Liver (tissue), 9 donors: ENCODE measurements around the gene CMC2. TPM values are rescaled to one million over a fixed set of nuclear protein-coding genes. Genes with fewer than 3 reads are reported as not detected.

ENCODE experiments used
- DNase-seq: peaks from one replicate; pipeline ENCODE4 v3.0.0-alpha.2; 2017; ENCODE audit warnings: low spot score
- H3K27ac ChIP-seq, 2 donors: one replicate each; pipeline ENCODE4 v1.7.0; 2013; ENCODE audit warnings: inconsistent platforms in 2 of 2, low read length in 2 of 2, control low read depth in 1 of 2, low read depth in 1 of 2, mild to moderate bottlenecking in 1 of 2
- H3K27me3 ChIP-seq, 4 donors: one replicate each; pipeline versions ENCODE4 v1.6.1 to v1.7.0; 2013; ENCODE audit warnings: low read length in 3 of 4, inconsistent platforms in 1 of 4, mild to moderate bottlenecking in 1 of 4, moderate library complexity in 1 of 4; ENCODE audit not compliant: control insufficient read depth in 4 of 4, insufficient read depth in 4 of 4
- H3K36me3 ChIP-seq, 4 donors: one replicate each; pipeline versions ENCODE4 v1.6.1 to v1.7.0; 2013; ENCODE audit warnings: low read length in 3 of 4, mild to moderate bottlenecking in 3 of 4, low read depth in 1 of 4, moderate library complexity in 1 of 4; ENCODE audit not compliant: control insufficient read depth in 4 of 4, insufficient read depth in 3 of 4
- H3K4me1 ChIP-seq, 4 donors: one replicate each; pipeline versions ENCODE4 v1.6.1 to v1.7.0; 2013; ENCODE audit warnings: low read length in 3 of 4, mild to moderate bottlenecking in 3 of 4, moderate library complexity in 1 of 4; ENCODE audit not compliant: control insufficient read depth in 4 of 4, insufficient read depth in 4 of 4
- H3K4me3 ChIP-seq, 3 donors: one replicate each; pipeline versions ENCODE4 v1.6.1 to v1.7.0; 2013; ENCODE audit warnings: low read length in 3 of 3, control low read depth in 1 of 3, low read depth in 1 of 3, mild to moderate bottlenecking in 1 of 3
- H3K9ac ChIP-seq, 2 donors: one replicate each; pipeline ENCODE4 v1.7.0; 2013; ENCODE audit warnings: low read length in 2 of 2, mild to moderate bottlenecking in 2 of 2, moderate library complexity in 2 of 2, control low read depth in 1 of 2, low read depth in 1 of 2
- H3K9me3 ChIP-seq, 4 donors: one replicate each; pipeline versions ENCODE4 v1.6.1 to v1.7.0; 2013; ENCODE audit warnings: low read length in 3 of 4; ENCODE audit not compliant: control insufficient read depth in 4 of 4
- EGR1 ChIP-seq, 2 donors: IDR thresholded peaks; 2 replicates each; pipeline ENCODE4 v1.6.1; 2016 to 2018; ENCODE audit warnings: antibody characterized with exemption in 2 of 2, low read depth in 2 of 2
- FOXA1 ChIP-seq: IDR thresholded peaks from 2 replicates; pipeline ENCODE4 v1.6.1; 2016; ENCODE audit warnings: antibody characterized with exemption
- FOXA2 ChIP-seq: IDR thresholded peaks from 2 replicates; pipeline ENCODE4 v1.6.1; 2016; ENCODE audit warnings: antibody characterized with exemption
- GABPA ChIP-seq, 2 donors: IDR thresholded peaks in 1 of 2; conservative IDR thresholded peaks in 1 of 2; 2 replicates each; pipeline ENCODE4 v1.6.1; 2016; ENCODE audit warnings: antibody characterized with exemption in 2 of 2, mild to moderate bottlenecking in 1 of 2, moderate library complexity in 1 of 2
- HNF4A ChIP-seq, 2 donors: conservative IDR thresholded peaks; 2 replicates each; pipeline ENCODE4 v1.6.1; 2016; ENCODE audit warnings: antibody characterized with exemption in 2 of 2, mild to moderate bottlenecking in 2 of 2
- HNF4G ChIP-seq: IDR thresholded peaks from 2 replicates; pipeline ENCODE4 v1.6.1; 2016; ENCODE audit warnings: antibody characterized with exemption
- JUND ChIP-seq, 2 donors: IDR thresholded peaks; 2 replicates each; pipeline ENCODE4 v1.6.1; 2016; ENCODE audit warnings: antibody characterized with exemption in 2 of 2
- NR2F2 ChIP-seq: IDR thresholded peaks from 2 replicates; pipeline ENCODE4 v1.6.1; 2016; ENCODE audit warnings: antibody characterized with exemption
- RAD21 ChIP-seq, 2 donors: IDR thresholded peaks; 2 replicates each; pipeline ENCODE4 v1.6.1; 2016; ENCODE audit warnings: antibody characterized with exemption in 2 of 2, mild to moderate bottlenecking in 2 of 2
- RXRA ChIP-seq, 2 donors: IDR thresholded peaks; 2 replicates each; pipeline ENCODE4 v1.6.1; 2017 to 2018; ENCODE audit warnings: antibody characterized with exemption in 2 of 2, mild to moderate bottlenecking in 1 of 2
- SP1 ChIP-seq: IDR thresholded peaks from 2 replicates; pipeline ENCODE4 v1.6.1; 2018; ENCODE audit warnings: antibody characterized with exemption, mild to moderate bottlenecking
- TAF1 ChIP-seq: conservative IDR thresholded peaks from 2 replicates; pipeline ENCODE4 v1.6.1; 2016; ENCODE audit warnings: antibody characterized with exemption, mild to moderate bottlenecking
- YY1 ChIP-seq: IDR thresholded peaks from 2 replicates; pipeline ENCODE4 v1.6.1; 2016; ENCODE audit warnings: antibody characterized with exemption, mild to moderate bottlenecking
- WGBS: extraction: QIAGEN DNeasy Blood & Tissue Kit; methylation state at CpG from one replicate; pipeline ENCODE4 v1.1.7; 2013; 5-methylcytosine and 5-hydroxymethylcytosine counted together
- polyA plus RNA-seq, 2 donors: library from polyadenylated mRNA; stranded (reverse) in 1 of 2; unstranded in 1 of 2; fragments of 200-250 nt in 1 of 2; fragments of >200 nt in 1 of 2; fragmentation: Nextera tagmentation in 1 of 2; extraction: Ambion mirVana in 1 of 2; gene quantifications; one replicate each; pipeline versions ENCODE4 v1.2.1 to v1.2.3, GENCODE V29; 2013 to 2015
- total RNA-seq, 2 donors: library from RNA; depleted of rRNA; stranded (reverse); fragments of >200 nt; gene quantifications; one replicate each; pipeline ENCODE4 v1.2.3, GENCODE V29; 2014
- TF ChIP-seq, protein P1 (sequence below): IDR thresholded peaks from 2 replicates; pipeline ENCODE4 v1.6.1; 2016; ENCODE audit warnings: antibody characterized with exemption
- TF ChIP-seq, protein P2 (sequence below): fragments of 150-350 bp; IDR thresholded peaks from 2 replicates; pipeline ENCODE4 v1.5.1; 2017; ENCODE audit warnings: improper control_type of control experiment, low read depth, low read length; ENCODE audit not compliant: missing input control
- TF ChIP-seq, protein P3 (sequence below): IDR thresholded peaks from 2 replicates; pipeline ENCODE4 v1.6.1; 2016; ENCODE audit warnings: antibody characterized with exemption
- TF ChIP-seq, protein P4 (sequence below): IDR thresholded peaks from 2 replicates; pipeline ENCODE4 v1.6.1; 2016; ENCODE audit warnings: antibody characterized with exemption
- TF ChIP-seq, protein P5 (sequence below): IDR thresholded peaks from 2 replicates; pipeline ENCODE4 v1.6.1; 2016; ENCODE audit warnings: antibody characterized with exemption, mild to moderate bottlenecking
- donor health status: healthy.
- donor health status: healthy.
- donor health status: healthy.
- donor health status: healthy.
- donor health status: healthy.

CMC2 gene
- total and polyA plus RNA-seq, 4 donors = 26.2 to 98.4 (median 42.5) TPM

DNA sequence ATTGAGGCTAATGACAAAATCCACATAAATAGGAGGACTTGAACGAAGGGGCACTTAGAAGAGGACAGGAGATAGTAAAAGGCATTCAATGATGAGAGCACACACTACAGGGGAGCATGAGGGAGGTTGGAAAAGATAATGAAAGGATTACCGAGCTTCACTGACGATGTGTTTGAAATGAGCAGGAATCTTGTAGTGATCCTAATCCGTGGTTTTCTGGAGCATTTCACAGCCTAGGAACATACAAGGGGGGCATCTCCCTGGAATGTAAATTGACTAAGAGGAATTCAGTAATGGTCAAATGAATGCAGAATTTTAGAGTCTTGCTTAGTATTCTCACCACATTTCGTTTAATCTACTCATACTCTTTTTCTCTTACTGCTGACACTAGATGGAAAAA is 34.2 kb upstream of the CMC2 start:
- Histone ChIP-seq H3K9me3 (no peaks in the 10 kb centered on the region), H3K9ac (no peak overlapping the region), H3K27ac (no peak overlapping the region), H3K4me3 (no peak overlapping the region), H3K36me3 (peaks cover 5 to 43% (median 36%) of the 10 kb centered on the region in 4 donors), H3K4me1 (peaks cover 8 to 12% (median 10%) of the 10 kb centered on the region in 4 donors), H3K27me3 (no peaks in the 10 kb centered on the region)
- WGBS = 96% methylated on average over 5 of the region's 5 CpGs
- no peak for DNase-seq
- TF ChIP-seq YY1 = no peak
- no peak for TF ChIP-seq NR2F2
- TF ChIP-seq GABPA (IDR thresholded peaks at IDR 0.05 in 1 of 2, conservative IDR thresholded peaks at IDR 0.05 in 1 of 2) = no peak
- TF ChIP-seq, protein P1, sequence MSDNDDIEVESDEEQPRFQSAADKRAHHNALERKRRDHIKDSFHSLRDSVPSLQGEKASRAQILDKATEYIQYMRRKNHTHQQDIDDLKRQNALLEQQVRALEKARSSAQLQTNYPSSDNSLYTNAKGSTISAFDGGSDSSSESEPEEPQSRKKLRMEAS = no peak
- TF ChIP-seq EGR1 (IDR thresholded peaks at IDR 0.05; ENCODE audit: low read depth in 2 of 2) = no peak
- TF ChIP-seq, protein P2, sequence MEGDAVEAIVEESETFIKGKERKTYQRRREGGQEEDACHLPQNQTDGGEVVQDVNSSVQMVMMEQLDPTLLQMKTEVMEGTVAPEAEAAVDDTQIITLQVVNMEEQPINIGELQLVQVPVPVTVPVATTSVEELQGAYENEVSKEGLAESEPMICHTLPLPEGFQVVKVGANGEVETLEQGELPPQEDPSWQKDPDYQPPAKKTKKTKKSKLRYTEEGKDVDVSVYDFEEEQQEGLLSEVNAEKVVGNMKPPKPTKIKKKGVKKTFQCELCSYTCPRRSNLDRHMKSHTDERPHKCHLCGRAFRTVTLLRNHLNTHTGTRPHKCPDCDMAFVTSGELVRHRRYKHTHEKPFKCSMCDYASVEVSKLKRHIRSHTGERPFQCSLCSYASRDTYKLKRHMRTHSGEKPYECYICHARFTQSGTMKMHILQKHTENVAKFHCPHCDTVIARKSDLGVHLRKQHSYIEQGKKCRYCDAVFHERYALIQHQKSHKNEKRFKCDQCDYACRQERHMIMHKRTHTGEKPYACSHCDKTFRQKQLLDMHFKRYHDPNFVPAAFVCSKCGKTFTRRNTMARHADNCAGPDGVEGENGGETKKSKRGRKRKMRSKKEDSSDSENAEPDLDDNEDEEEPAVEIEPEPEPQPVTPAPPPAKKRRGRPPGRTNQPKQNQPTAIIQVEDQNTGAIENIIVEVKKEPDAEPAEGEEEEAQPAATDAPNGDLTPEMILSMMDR = no peak
- no peak for TF ChIP-seq SP1
- TF ChIP-seq HNF4G = no peak
- TF ChIP-seq HNF4A (conservative IDR thresholded peaks at IDR 0.05) = no peak
- TF ChIP-seq JUND (IDR thresholded peaks at IDR 0.05) = no peak
- no peak for TF ChIP-seq TAF1
- TF ChIP-seq, protein P3, sequence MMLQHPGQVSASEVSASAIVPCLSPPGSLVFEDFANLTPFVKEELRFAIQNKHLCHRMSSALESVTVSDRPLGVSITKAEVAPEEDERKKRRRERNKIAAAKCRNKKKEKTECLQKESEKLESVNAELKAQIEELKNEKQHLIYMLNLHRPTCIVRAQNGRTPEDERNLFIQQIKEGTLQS = no peak
- TF ChIP-seq FOXA1 = no peak
- TF ChIP-seq FOXA2 = no peak
- no peak for TF ChIP-seq RXRA (IDR thresholded peaks at IDR 0.05)
- TF ChIP-seq, protein P4, sequence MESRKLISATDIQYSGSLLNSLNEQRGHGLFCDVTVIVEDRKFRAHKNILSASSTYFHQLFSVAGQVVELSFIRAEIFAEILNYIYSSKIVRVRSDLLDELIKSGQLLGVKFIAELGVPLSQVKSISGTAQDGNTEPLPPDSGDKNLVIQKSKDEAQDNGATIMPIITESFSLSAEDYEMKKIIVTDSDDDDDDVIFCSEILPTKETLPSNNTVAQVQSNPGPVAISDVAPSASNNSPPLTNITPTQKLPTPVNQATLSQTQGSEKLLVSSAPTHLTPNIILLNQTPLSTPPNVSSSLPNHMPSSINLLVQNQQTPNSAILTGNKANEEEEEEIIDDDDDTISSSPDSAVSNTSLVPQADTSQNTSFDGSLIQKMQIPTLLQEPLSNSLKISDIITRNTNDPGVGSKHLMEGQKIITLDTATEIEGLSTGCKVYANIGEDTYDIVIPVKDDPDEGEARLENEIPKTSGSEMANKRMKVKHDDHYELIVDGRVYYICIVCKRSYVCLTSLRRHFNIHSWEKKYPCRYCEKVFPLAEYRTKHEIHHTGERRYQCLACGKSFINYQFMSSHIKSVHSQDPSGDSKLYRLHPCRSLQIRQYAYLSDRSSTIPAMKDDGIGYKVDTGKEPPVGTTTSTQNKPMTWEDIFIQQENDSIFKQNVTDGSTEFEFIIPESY = no peak
- TF ChIP-seq RAD21 (IDR thresholded peaks at IDR 0.05) = no peak

DNA sequence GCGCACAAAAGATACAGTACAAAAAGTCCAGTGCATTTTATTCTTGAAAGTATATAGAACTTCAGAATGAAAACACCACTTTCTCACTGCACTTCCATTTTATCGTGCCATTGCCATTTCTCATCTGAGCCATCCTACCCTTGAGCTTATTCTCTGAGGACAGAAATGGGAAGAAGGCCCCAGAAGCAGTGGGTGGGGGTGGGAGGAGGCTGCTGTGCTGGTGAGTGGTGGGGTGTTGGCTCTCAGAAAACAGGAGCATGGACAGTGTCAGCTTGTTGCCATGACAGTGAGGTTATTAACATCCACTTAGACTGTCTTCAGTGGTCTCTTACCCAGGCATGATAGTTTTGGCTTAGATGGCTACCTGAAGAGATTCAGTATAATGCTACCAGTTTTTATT is 33.4 kb upstream of the CMC2 start:
- no peak for DNase-seq
- Histone ChIP-seq H3K4me1 (peaks cover 8 to 17% (median 13%) of the 10 kb centered on the region in 4 donors), H3K27ac (no peak overlapping the region), H3K4me3 (no peak overlapping the region), H3K9me3 (no peaks in the 10 kb centered on the region), H3K9ac (no peak overlapping the region), H3K27me3 (no peaks in the 10 kb centered on the region), H3K36me3 (peaks cover 5 to 39% (median 35%) of the 10 kb centered on the region in 4 donors)
- WGBS = 92% methylated on average over 2 of the region's 2 CpGs
- TF ChIP-seq, protein P5, sequence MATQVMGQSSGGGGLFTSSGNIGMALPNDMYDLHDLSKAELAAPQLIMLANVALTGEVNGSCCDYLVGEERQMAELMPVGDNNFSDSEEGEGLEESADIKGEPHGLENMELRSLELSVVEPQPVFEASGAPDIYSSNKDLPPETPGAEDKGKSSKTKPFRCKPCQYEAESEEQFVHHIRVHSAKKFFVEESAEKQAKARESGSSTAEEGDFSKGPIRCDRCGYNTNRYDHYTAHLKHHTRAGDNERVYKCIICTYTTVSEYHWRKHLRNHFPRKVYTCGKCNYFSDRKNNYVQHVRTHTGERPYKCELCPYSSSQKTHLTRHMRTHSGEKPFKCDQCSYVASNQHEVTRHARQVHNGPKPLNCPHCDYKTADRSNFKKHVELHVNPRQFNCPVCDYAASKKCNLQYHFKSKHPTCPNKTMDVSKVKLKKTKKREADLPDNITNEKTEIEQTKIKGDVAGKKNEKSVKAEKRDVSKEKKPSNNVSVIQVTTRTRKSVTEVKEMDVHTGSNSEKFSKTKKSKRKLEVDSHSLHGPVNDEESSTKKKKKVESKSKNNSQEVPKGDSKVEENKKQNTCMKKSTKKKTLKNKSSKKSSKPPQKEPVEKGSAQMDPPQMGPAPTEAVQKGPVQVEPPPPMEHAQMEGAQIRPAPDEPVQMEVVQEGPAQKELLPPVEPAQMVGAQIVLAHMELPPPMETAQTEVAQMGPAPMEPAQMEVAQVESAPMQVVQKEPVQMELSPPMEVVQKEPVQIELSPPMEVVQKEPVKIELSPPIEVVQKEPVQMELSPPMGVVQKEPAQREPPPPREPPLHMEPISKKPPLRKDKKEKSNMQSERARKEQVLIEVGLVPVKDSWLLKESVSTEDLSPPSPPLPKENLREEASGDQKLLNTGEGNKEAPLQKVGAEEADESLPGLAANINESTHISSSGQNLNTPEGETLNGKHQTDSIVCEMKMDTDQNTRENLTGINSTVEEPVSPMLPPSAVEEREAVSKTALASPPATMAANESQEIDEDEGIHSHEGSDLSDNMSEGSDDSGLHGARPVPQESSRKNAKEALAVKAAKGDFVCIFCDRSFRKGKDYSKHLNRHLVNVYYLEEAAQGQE = no peak
- no peak for TF ChIP-seq RXRA (IDR thresholded peaks at IDR 0.05)
- no peak for TF ChIP-seq JUND (IDR thresholded peaks at IDR 0.05)
- TF ChIP-seq, protein P4 = no peak
- TF ChIP-seq FOXA1 = no peak
- TF ChIP-seq HNF4A (conservative IDR thresholded peaks at IDR 0.05) = no peak
- TF ChIP-seq FOXA2 = no peak
